Lower leg skin (tissue), 3 donors: ENCODE results near the gene ERC1.

Experiments used
- CTCF ChIP-seq, 3 donors: fragments of 450-650 bp; IDR thresholded peaks; one replicate each; pipeline ENCODE4 v1.5.1; 2016; ENCODE audit warnings: antibody characterized with exemption in 3 of 3, mild to moderate bottlenecking in 3 of 3, moderate library complexity in 2 of 3
- POLR2A ChIP-seq, 2 donors: fragments of 450-650 bp; IDR thresholded peaks; one replicate each; pipeline ENCODE4 v1.6.1; 2016 to 2017; ENCODE audit warnings: antibody characterized with exemption in 2 of 2, mild to moderate bottlenecking in 1 of 2, moderate library complexity in 1 of 2

GRCh38 chr12:1531153-1531653 is 540.2 kb downstream of the ERC1 start:
- TF ChIP-seq POLR2A (IDR thresholded peaks at IDR 0.05) (no peak), CTCF (IDR thresholded peaks at IDR 0.05) (no peak)
